NCI-H2196 treated with DMSO at 0.1 percent for 48 hours (cell line): ENCODE results near the gene GLYATL1B.
"Not testable (repeated sequence)": the region's sequence is repeated elsewhere in the genome, so short reads cannot be mapped to it uniquely, and the experiment has no call there.

Source experiments
- DNase-seq: peaks from one replicate; lab custom pipeline; 2025; ENCODE audit not compliant: unreplicated experiment; lab: John Stamatoyannopoulos, UW

Gene GLYATL1B

GRCh38 chr11:59095972-59096575 lies 10.0 kb downstream of the GLYATL1B start:
- not testable (repeated sequence) for DNase-seq

- DNase-seq, result no peak
These were observed 11.1 kb downstream of the GLYATL1B start for GRCh38 chr11:59097113-59097708.

DNA sequence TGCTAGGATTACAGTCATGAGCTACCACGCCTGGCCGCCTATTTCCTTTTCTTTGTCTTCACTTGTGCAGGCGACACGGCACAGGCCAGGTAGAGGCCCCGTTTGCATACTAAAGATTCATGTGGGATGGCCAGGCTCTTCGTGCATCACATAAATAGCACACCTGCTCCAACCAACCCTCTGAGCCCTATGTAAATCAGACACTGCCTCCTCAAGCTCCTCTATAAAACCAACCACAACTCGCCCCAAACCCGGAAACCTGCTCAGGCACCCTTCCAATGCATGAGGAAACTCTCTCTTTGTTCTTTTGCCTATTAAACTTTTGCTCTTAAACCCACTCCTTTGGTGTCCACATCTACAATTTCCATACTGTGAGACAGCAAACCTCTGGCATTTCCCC lies 11.8 kb downstream of the GLYATL1B start:
- not testable (repeated sequence) for DNase-seq

DNA sequence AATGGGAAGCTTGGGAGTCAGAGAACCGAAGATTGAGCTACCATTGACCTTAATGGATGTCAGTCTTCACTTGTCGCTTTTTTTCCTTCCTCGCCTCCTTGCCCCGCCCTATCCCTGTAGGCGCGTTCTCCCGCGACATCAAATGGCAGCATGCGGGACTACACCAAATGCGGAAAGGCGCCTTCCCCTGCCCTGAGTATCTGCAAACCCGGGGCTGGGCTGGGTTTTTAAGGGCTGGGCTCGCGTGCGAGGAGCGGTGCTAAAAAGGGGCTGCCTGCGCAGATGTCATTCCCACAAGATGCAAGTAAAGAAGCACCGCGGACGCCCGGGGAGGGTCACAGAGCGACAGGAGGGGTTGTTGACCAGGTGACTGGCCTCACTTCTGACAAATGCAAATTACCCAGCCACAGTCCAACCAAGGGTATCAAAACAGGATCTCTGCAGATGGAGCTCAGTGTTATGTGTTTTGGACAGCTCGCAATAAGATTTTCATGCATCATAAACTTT lies 16.2 kb downstream of the GLYATL1B start:
- no peak for DNase-seq

- DNase-seq, result peak; percentile 96
These were observed 20.5 kb downstream of the GLYATL1B start, which contains the start of gene FAM111B for GRCh38 chr11:59106363-59107336. FAM111B (plus strand) TSS chr11:59107237; CDS start chr11:59109626, 2,389 bp downstream.

GRCh38 chr11:59107721-59108120 lies 21.6 kb downstream of the GLYATL1B start:
- DNase-seq, result not testable (repeated sequence)

- DNase-seq, result no peak
These were observed 26.4 kb downstream of the GLYATL1B start for GRCh38 chr11:59112494-59112893.

DNA sequence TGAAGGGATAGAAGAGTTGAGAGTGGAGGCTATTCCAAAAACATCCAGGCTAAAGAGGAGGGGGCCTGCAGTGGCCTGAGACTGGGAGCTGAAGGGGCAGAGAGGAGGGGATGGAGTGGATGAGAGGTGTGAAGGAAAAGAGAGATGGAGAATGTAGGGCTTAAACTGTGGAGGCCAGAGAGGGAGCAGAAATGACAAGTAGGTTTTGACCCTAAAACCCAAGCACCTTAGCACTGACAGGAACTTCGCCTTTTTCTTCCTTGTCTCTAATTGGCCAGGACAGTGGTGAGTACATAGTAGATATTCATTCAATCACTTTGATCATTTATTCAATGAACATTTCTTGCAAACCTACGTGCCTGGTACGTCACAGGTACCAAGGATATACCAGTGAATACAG lies 28.2 kb downstream of the GLYATL1B start:
- DNase-seq, result no peak

GRCh38 chr11:59115553-59115952 lies 29.4 kb downstream of the GLYATL1B start:
- DNase-seq, result no peak

GRCh38 chr11:59117774-59118173 lies 31.7 kb downstream of the GLYATL1B start:
- no peak for DNase-seq

- no peak for DNase-seq
These were observed 33.7 kb downstream of the GLYATL1B start for GRCh38 chr11:59119826-59120225.

DNA sequence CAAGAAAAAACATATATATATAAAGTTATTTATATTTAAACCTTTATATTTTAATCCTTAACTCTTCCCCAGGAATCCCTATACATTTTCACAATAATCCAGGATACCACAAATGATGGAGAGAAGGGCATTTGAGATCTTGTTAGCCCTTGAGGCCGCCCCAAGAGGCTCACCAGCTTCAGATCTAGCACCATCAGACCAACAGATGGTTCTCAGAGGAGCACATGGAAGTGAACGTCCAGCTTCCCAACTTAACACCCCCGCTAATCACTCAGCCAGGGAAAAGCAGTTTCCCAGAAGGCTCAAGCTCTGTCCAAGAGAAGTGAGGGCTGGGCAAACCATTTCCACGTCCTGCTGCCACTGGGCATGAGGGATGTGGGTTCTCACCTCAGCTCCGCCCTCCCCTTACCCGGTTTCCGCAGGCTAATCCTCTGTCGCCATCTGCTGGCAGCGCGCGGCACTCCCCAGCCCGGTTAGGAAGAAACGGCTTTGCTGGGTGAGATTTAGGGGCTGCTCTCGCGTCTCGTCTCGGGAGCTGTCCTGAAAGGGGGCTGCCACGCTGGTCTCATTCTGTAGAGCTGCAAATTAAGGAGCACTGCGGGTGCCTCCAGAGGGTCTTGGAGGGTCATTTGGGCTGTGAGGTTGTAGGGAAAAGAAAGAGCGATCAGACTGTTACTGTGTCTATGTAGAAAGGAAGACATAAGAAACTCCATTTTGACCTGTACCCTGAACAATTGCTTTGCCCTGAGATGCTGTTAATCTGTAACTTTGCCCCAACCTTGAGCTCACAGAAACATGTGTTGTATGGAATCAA lies 49.7 kb downstream of the GLYATL1B start:
- DNase-seq, result peak; percentile 47

GRCh38 chr11:59136551-59136950 lies 50.4 kb downstream of the GLYATL1B start:
- not testable (repeated sequence) for DNase-seq

GRCh38 chr11:59137190-59137589 lies 51.1 kb downstream of the GLYATL1B start:
- DNase-seq, result no peak

GRCh38 chr11:59138643-59139042 lies 52.5 kb downstream of the GLYATL1B start:
- no peak for DNase-seq

- DNase-seq, result no peak
These were observed 55.1 kb downstream of the GLYATL1B start for GRCh38 chr11:59141191-59141590.

DNA sequence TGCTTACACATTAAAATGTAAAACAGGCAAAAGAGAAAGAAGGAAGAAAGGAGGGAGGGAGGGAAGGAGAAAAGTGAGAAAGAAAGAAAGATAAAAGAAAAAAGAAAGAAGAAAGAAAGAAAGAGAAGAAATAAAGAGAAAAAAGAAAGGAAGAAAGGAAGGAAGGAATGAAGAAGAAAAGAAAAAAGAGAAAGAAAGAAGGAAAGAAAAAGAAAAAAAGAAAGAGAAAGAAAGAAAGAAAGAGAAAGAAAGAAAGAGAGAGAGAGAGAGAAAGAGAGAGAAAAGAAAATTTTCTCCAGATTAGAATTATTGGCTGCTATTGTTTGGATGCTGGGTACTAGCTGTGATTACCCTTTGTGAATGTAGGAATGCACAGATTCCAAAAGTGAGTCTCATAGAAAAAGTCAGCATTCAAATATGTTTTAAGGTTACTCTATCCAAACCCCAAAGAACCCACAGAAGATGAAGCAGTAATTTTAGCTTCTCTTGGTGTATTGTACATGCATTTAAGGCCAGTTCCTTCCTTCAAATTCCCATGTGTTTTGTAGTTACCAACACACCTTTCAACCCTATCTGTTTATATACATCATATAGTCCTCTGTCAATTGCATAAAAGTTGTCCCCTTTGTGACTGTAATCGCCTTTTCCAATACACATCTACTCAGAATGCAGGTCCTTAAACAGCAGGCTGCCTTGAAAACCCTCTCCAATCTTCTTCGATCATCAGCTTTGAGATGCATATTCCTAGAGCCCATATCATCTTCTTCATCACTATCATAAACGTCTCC lies 55.8 kb downstream of the GLYATL1B start:
- DNase-seq, result no peak

- DNase-seq, result peak; percentile 90
These were observed 56.7 kb downstream of the GLYATL1B start, which contains the start of gene FAM111A for GRCh38 chr11:59142530-59143507. FAM111A (plus strand) TSS chr11:59142856; CDS start chr11:59148873, 6,017 bp downstream.
